ENCODE results near the gene KLHDC7A.

KLHDC7A gene

GRCh38 chr1:18504609-18505008 is 23.9 kb downstream of the KLHDC7A start:
- no peak for TF ChIP-seq TARDBP (IDR thresholded peaks at IDR 0.05)
- TF ChIP-seq HDGF (IDR thresholded peaks at IDR 0.05; ENCODE audit: borderline replicate concordance) = no peak
- TF ChIP-seq, protein P1, sequence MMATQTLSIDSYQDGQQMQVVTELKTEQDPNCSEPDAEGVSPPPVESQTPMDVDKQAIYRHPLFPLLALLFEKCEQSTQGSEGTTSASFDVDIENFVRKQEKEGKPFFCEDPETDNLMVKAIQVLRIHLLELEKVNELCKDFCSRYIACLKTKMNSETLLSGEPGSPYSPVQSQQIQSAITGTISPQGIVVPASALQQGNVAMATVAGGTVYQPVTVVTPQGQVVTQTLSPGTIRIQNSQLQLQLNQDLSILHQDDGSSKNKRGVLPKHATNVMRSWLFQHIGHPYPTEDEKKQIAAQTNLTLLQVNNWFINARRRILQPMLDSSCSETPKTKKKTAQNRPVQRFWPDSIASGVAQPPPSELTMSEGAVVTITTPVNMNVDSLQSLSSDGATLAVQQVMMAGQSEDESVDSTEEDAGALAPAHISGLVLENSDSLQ (IDR thresholded peaks at IDR 0.05) = no peak
- no peak for TF ChIP-seq FOXM1 (IDR thresholded peaks at IDR 0.05; ENCODE audit: borderline replicate concordance)
- TF ChIP-seq SP1 (IDR thresholded peaks at IDR 0.05) = no peak
- TF ChIP-seq FOXA1 (IDR thresholded peaks at IDR 0.05) = no peak
- no peak for TF ChIP-seq NFRKB (IDR thresholded peaks at IDR 0.05)
- no peak for TF ChIP-seq ARNT (IDR thresholded peaks at IDR 0.05)
- no peak for TF ChIP-seq L3MBTL2 (conservative IDR thresholded peaks at IDR 0.05)
- no peak for TF ChIP-seq SUZ12 (IDR thresholded peaks at IDR 0.05)
- no peak for DNase-seq (ENCODE audit: extremely low spot score)
- ChIA-PET CTCF (no interaction called here), POLR2A (no interaction called here)

DNA sequence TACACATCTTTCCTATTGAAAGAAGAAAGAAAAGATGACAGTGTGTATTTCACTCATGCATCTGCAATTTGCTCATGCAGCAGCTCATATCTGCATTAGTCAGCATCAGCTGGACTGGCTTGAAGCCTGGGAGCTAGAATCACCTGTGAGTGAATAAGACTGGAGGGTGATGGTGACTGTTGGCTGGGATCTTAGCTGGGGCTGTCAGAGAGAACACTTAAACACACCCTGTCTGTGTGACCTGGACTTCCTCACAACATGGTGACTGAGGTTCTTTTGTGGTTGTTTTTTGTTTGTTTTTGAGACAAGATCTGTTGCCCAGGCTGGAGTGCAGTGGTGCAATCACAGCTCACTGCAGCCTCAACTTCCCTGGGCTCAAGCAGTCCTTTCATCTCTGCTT is 24.9 kb downstream of the KLHDC7A start:
- TF ChIP-seq ZNF384 (IDR thresholded peaks at IDR 0.05) = no peak
- no peak for TF ChIP-seq BHLHE40 (IDR thresholded peaks at IDR 0.05; ENCODE audit: borderline replicate concordance)
- no peak for TF ChIP-seq ARNT (IDR thresholded peaks at IDR 0.05)
- TF ChIP-seq FOXK2 (IDR thresholded peaks at IDR 0.05) = no peak
- TF ChIP-seq ELF4 (IDR thresholded peaks at IDR 0.05) = no peak
- TF ChIP-seq SUZ12 (IDR thresholded peaks at IDR 0.05) = no peak
- TF ChIP-seq FOXM1 (IDR thresholded peaks at IDR 0.05; ENCODE audit: borderline replicate concordance) = no peak
- no peak for TF ChIP-seq NFRKB (IDR thresholded peaks at IDR 0.05)
- TF ChIP-seq TARDBP (IDR thresholded peaks at IDR 0.05) = no peak
- TF ChIP-seq, protein P1 (IDR thresholded peaks at IDR 0.05) = no peak
- TF ChIP-seq SP1 (IDR thresholded peaks at IDR 0.05) = no peak
- TF ChIP-seq HDGF (IDR thresholded peaks at IDR 0.05; ENCODE audit: borderline replicate concordance) = no peak
- TF ChIP-seq FOXA1 (IDR thresholded peaks at IDR 0.05) = no peak
- TF ChIP-seq L3MBTL2 (conservative IDR thresholded peaks at IDR 0.05) = no peak
- no peak for TF ChIP-seq LEF1 (IDR thresholded peaks at IDR 0.05; ENCODE audit: borderline replicate concordance)
- no peak for TF ChIP-seq CTBP1 (IDR thresholded peaks at IDR 0.05; ENCODE audit: borderline replicate concordance)
- no peak for DNase-seq (ENCODE audit: extremely low spot score)
- ChIA-PET POLR2A (no interaction called here), CTCF (no interaction called here)

- no peak for DNase-seq (ENCODE audit: extremely low spot score)
- CTCF ChIA-PET = no interaction called here
- POLR2A ChIA-PET = no interaction called here
- TF ChIP-seq LEF1 (IDR thresholded peaks at IDR 0.05; ENCODE audit: borderline replicate concordance) (no peak), SP1 (IDR thresholded peaks at IDR 0.05) (no peak), ARNT (IDR thresholded peaks at IDR 0.05) (no peak), ELF4 (IDR thresholded peaks at IDR 0.05) (no peak), ZNF384 (IDR thresholded peaks at IDR 0.05) (no peak), SUZ12 (IDR thresholded peaks at IDR 0.05) (no peak), FOXM1 (IDR thresholded peaks at IDR 0.05; ENCODE audit: borderline replicate concordance) (no peak), TARDBP (IDR thresholded peaks at IDR 0.05) (no peak)
Observed at GRCh38 chr1:18508084-18508483, 27.4 kb downstream of the KLHDC7A start.

GRCh38 chr1:18511149-18511873 is 30.6 kb downstream of the KLHDC7A start:
- no peak for DNase-seq (ENCODE audit: extremely low spot score)
- CTCF ChIA-PET = no interaction called here
- POLR2A ChIA-PET = no interaction called here
- TF ChIP-seq FOXM1 (IDR thresholded peaks at IDR 0.05; ENCODE audit: borderline replicate concordance) (no peak), HDGF (IDR thresholded peaks at IDR 0.05; ENCODE audit: borderline replicate concordance) (no peak), FOXA1 (IDR thresholded peaks at IDR 0.05) (no peak), ELF4 (IDR thresholded peaks at IDR 0.05) (no peak), ZNF384 (IDR thresholded peaks at IDR 0.05) (no peak), L3MBTL2 (conservative IDR thresholded peaks at IDR 0.05) (no peak), SUZ12 (IDR thresholded peaks at IDR 0.05) (no peak), FOXK2 (IDR thresholded peaks at IDR 0.05) (no peak), TARDBP (IDR thresholded peaks at IDR 0.05) (no peak)
- TF ChIP-seq, protein P1 (IDR thresholded peaks at IDR 0.05) = no peak

- no peak for DNase-seq (ENCODE audit: extremely low spot score)
- TF ChIP-seq TARDBP (IDR thresholded peaks at IDR 0.05) (no peak), SP1 (IDR thresholded peaks at IDR 0.05) (no peak), CTBP1 (IDR thresholded peaks at IDR 0.05; ENCODE audit: borderline replicate concordance) (no peak)
- ChIA-PET POLR2A (no interaction called here), CTCF (no interaction called here)
Observed at GRCh38 chr1:18511874-18512150, 31.1 kb downstream of the KLHDC7A start.

GRCh38 chr1:18512883-18513282 is 32.2 kb downstream of the KLHDC7A start:
- TF ChIP-seq SUZ12 (IDR thresholded peaks at IDR 0.05) (no peak), CTBP1 (IDR thresholded peaks at IDR 0.05; ENCODE audit: borderline replicate concordance) (no peak), ELF4 (IDR thresholded peaks at IDR 0.05) (no peak), ZNF384 (IDR thresholded peaks at IDR 0.05) (no peak), ARNT (IDR thresholded peaks at IDR 0.05) (no peak), FOXA1 (IDR thresholded peaks at IDR 0.05) (no peak), HDGF (IDR thresholded peaks at IDR 0.05; ENCODE audit: borderline replicate concordance) (no peak), LEF1 (IDR thresholded peaks at IDR 0.05; ENCODE audit: borderline replicate concordance) (no peak), BHLHE40 (IDR thresholded peaks at IDR 0.05; ENCODE audit: borderline replicate concordance) (no peak), SP1 (IDR thresholded peaks at IDR 0.05) (no peak)
- DNase-seq (ENCODE audit: extremely low spot score) = no peak
- CTCF ChIA-PET = no interaction called here
- POLR2A ChIA-PET = no interaction called here

- TF ChIP-seq ARNT (IDR thresholded peaks at IDR 0.05) (no peak), SUZ12 (IDR thresholded peaks at IDR 0.05) (no peak), TARDBP (IDR thresholded peaks at IDR 0.05) (no peak)
- DNase-seq (ENCODE audit: extremely low spot score) = no peak
- ChIA-PET POLR2A (no interaction called here), CTCF (no interaction called here)
Observed at GRCh38 chr1:18513995-18514394, 33.3 kb downstream of the KLHDC7A start.
